PC-9 (cell line): ENCODE measurements around the gene YLPM1. TPM values are rescaled to one million over a fixed set of nuclear protein-coding genes. Genes with fewer than 3 reads are reported as not detected.
A peak's percentile ranks its signal among the peaks of the same experiment; 100 is the strongest.

Experiments used
- BruUV-seq: library from RNA; stranded (reverse); fragments of 400-500 nt; replicated peaks from 2 replicates; lab custom pipeline; 2021; lab: Mats Ljungman, UMichigan
- CTCF ChIA-PET: fragments of 300-600 bp; sonication (Branson Sonifier 250); formaldehyde crosslinking; loops from one replicate; lab custom pipeline; 2022; ENCODE audit warnings: antibody characterized with exemption; lab: Charles Lee
- POLR2A ChIA-PET: fragments of 300-600 bp; sonication (Branson Sonifier 250); formaldehyde crosslinking; loops from one replicate; lab custom pipeline; 2022; ENCODE audit warnings: antibody characterized with exemption; ENCODE audit not compliant: unreplicated experiment; lab: Charles Lee
- DNase-seq, 2 experiments: peaks; one replicate each; pipeline versions ENCODE4 v3.0.0 to v3.0.0-alpha.2; 2015 to 2022; ENCODE audit warnings: mixed read lengths in 1 of 2
- H2AFZ ChIP-seq: fragments of 200-600 bp; sonication (generic); 2 replicates; pipeline ENCODE4 v1.8.1; 2017; ENCODE audit warnings: antibody characterized with exemption
- H3F3A ChIP-seq: fragments of 200-600 bp; sonication (generic); 2 replicates; pipeline ENCODE4 v1.8.1; 2017; ENCODE audit warnings: antibody characterized with exemption, mild to moderate bottlenecking, low read depth; ENCODE audit not compliant: insufficient read depth
- H3K27ac ChIP-seq: fragments of 200-600 bp; sonication (generic); 2 replicates; pipeline ENCODE4 v1.6.1; 2016; ENCODE audit warnings: mixed run types
- H3K27me3 ChIP-seq: fragments of 200-600 bp; sonication (generic); 2 replicates; pipeline ENCODE4 v1.6.1; 2016; ENCODE audit warnings: low read depth, mixed run types; ENCODE audit not compliant: insufficient read depth
- H3K36me3 ChIP-seq: fragments of 200-600 bp; sonication (generic); 2 replicates; pipeline ENCODE4 v1.6.1; 2016; ENCODE audit warnings: low read depth, mixed run types
- H3K4me1 ChIP-seq: fragments of 200-600 bp; sonication (generic); replicated peaks from 2 replicates; pipeline ENCODE4 v1.6.1; 2016; ENCODE audit warnings: mixed run types; ENCODE audit not compliant: insufficient read depth
- H3K4me2 ChIP-seq: fragments of 200-600 bp; sonication (generic); 2 replicates; pipeline ENCODE4 v1.6.1; 2017; ENCODE audit warnings: mixed run types
- H3K4me3 ChIP-seq: fragments of 200-600 bp; sonication (generic); 2 replicates; pipeline ENCODE4 v1.6.1; 2016; ENCODE audit warnings: mixed run types
- H3K79me2 ChIP-seq: fragments of 200-600 bp; sonication (generic); 2 replicates; pipeline ENCODE4 v1.6.1; 2017; ENCODE audit warnings: low read depth, mixed run types
- H3K9me2 ChIP-seq: fragments of 200-600 bp; sonication (generic); 2 replicates; pipeline ENCODE4 v1.8.1; 2017; ENCODE audit warnings: mild to moderate bottlenecking; ENCODE audit not compliant: insufficient read depth
- H3K9me3 ChIP-seq: fragments of 200-600 bp; sonication (generic); 2 replicates; pipeline ENCODE4 v1.8.1; 2016; ENCODE audit warnings: low read depth; ENCODE audit not compliant: insufficient read depth
- H4K20me1 ChIP-seq: fragments of 200-600 bp; sonication (generic); 2 replicates; pipeline ENCODE4 v1.8.1; 2017; ENCODE audit not compliant: insufficient read depth
- EZH2 ChIP-seq: fragments of 200-600 bp; sonication (generic); IDR thresholded peaks from 2 replicates; pipeline ENCODE4 v1.8.0; 2017; ENCODE audit warnings: antibody characterized with exemption, low read depth
- intact Hi-C: fragments of 100-400 bp; cut with micrococcal nuclease; formaldehyde crosslinking; loops from one replicate; pipeline ENCODE4 v1.10.0; 2022; ENCODE audit not compliant: unreplicated experiment
- total RNA-seq: library from RNA; stranded (reverse); gene quantifications from 2 replicates; pipeline ENCODE4 v1.2.3, GENCODE V29; 2021
- TF ChIP-seq, protein P1 (sequence below): fragments of 200-600 bp; sonication (generic); conservative IDR thresholded peaks from 2 replicates; pipeline ENCODE4 v1.6.1; 2017; ENCODE audit warnings: mixed run types, antibody characterized with exemption, mild to moderate bottlenecking, moderate library complexity

The YLPM1 gene
- total RNA-seq, 1 experiment from 2014 or later: 170 TPM

GRCh38 chr14:74765721-74766120 is 2.6 kb downstream of the YLPM1 start:
- Histone ChIP-seq H3K27ac (no peak overlapping the region), H3K9me3 (no peaks in the 10 kb centered on the region), H3K27me3 (no peaks in the 10 kb centered on the region), H3K36me3 (peaks cover 38% of the 10 kb centered on the region), H3K79me2 (peaks cover 72% of the 10 kb centered on the region), H3K4me3 (peak overlapping the region; percentile 80), H4K20me1 (peaks cover 64% of the 10 kb centered on the region), H3K4me1 (peaks cover 46% of the 10 kb centered on the region), H2AFZ (no peak overlapping the region), H3K4me2 (peak overlapping the region; percentile 81), H3K9me2 (no peaks in the 10 kb centered on the region), H3F3A (peaks cover 18% of the 10 kb centered on the region; the same call in 1 of the 2 replicates)
- DNase-seq: no peak
- POLR2A ChIA-PET: no interaction called here
- TF ChIP-seq, protein P1, sequence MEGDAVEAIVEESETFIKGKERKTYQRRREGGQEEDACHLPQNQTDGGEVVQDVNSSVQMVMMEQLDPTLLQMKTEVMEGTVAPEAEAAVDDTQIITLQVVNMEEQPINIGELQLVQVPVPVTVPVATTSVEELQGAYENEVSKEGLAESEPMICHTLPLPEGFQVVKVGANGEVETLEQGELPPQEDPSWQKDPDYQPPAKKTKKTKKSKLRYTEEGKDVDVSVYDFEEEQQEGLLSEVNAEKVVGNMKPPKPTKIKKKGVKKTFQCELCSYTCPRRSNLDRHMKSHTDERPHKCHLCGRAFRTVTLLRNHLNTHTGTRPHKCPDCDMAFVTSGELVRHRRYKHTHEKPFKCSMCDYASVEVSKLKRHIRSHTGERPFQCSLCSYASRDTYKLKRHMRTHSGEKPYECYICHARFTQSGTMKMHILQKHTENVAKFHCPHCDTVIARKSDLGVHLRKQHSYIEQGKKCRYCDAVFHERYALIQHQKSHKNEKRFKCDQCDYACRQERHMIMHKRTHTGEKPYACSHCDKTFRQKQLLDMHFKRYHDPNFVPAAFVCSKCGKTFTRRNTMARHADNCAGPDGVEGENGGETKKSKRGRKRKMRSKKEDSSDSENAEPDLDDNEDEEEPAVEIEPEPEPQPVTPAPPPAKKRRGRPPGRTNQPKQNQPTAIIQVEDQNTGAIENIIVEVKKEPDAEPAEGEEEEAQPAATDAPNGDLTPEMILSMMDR: no peak
- TF ChIP-seq EZH2: no peak
- BruUV-seq: no TSS peak
- intact Hi-C loops: no loop called here
- CTCF ChIA-PET: interaction anchor here (0.7 kb wide), 1 partner anchor 16 kb away, joined by 8 read pairs; no protein-coding TSS in a partner anchor

DNA sequence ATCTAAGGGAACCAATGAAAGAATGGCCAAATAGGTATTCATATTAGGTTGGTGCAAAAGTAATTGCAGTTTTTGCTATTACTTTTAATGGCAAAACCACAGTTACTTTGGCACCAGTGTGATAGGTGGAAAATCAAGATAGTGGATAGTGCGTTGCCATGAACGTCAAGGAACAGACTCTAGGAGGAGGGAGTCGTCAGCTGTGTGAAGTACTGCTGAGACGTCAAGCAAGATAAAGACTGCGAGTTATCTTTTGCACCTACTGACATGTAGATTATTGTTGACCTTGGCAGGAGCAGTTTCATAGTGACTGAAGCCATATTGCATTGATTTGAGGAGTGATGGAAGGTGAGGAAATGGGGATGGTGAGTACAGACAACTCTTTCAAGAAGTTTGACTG is 8.3 kb downstream of the YLPM1 start:
- no peak for DNase-seq
- no peak overlapping the region for H3K4me2 ChIP-seq
- BruUV-seq: no TSS peak
- H4K20me1 ChIP-seq: peaks cover 88% of the 10 kb centered on the region
- peaks cover 24% of the 10 kb centered on the region; the same call in 1 of the 2 replicates for H3F3A ChIP-seq
- TF ChIP-seq, protein P1: no peak
- TF ChIP-seq EZH2: no peak
- no peaks in the 10 kb centered on the region for H3K9me2 ChIP-seq
- H3K9me3 ChIP-seq: no peaks in the 10 kb centered on the region
- no peaks in the 10 kb centered on the region for H3K27me3 ChIP-seq
- peaks cover 40% of the 10 kb centered on the region for H3K36me3 ChIP-seq
- no peak overlapping the region for H3K27ac ChIP-seq
- H2AFZ ChIP-seq: no peak overlapping the region
- CTCF ChIA-PET: no interaction called here
- POLR2A ChIA-PET: interaction anchor here (1.0 kb wide), 1 partner anchor 14 kb away, joined by 11 read pairs; no protein-coding TSS in a partner anchor
- peaks cover 15% of the 10 kb centered on the region for H3K4me1 ChIP-seq
- H3K4me3 ChIP-seq: no peak overlapping the region
- intact Hi-C loops: no loop called here
- peaks cover 96% of the 10 kb centered on the region for H3K79me2 ChIP-seq

DNA sequence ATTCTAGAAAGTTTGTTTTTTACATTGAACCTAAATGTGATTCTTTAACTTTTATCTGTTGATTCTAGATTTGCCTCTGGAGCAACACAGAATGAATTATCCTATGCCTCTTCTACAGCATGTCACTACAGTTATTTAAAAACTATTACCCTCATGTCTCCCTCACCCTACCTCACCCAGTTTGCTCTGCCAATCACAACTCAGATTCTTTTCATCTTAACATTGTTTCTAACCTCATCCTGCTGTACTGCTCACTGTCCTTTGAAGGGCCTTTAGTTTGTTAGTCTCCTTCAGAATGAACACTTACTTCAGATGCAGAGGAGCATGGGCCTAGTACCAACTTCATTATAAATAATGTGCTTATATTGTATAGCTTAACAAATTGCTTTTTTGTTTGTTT is 21.5 kb downstream of the YLPM1 start:
- Histone ChIP-seq H3K4me1 (no peaks in the 10 kb centered on the region), H3K4me2 (no peak overlapping the region), H3F3A (peaks cover 19% of the 10 kb centered on the region; the same call in 1 of the 2 replicates), H3K9me2 (no peaks in the 10 kb centered on the region), H3K36me3 (peaks cover 56% of the 10 kb centered on the region), H2AFZ (no peak overlapping the region), H3K27me3 (no peaks in the 10 kb centered on the region), H4K20me1 (peaks cover 36% of the 10 kb centered on the region), H3K9me3 (no peaks in the 10 kb centered on the region), H3K27ac (no peak overlapping the region), H3K4me3 (no peak overlapping the region), H3K79me2 (peaks cover 43% of the 10 kb centered on the region)
- CTCF ChIA-PET: no interaction called here
- intact Hi-C loops: no loop called here
- POLR2A ChIA-PET: interaction anchor here (0.5 kb wide), 1 partner anchor 20 kb away, joined by 4 read pairs; no protein-coding TSS in a partner anchor
- no peak for DNase-seq
- no peak for TF ChIP-seq EZH2
- TF ChIP-seq, protein P1: no peak
- no TSS peak for BruUV-seq
